Loucy (cell line): ENCODE measurements around the gene DSCAML1.

ENCODE experiments used
- H2AFZ ChIP-seq: fragments of 200-600 bp; sonication (generic); 2 replicates; pipeline ENCODE4 v1.6.0; 2016; ENCODE audit warnings: antibody characterized with exemption, mild to moderate bottlenecking, low read length, moderate library complexity
- H3F3A ChIP-seq: fragments of 200-600 bp; 2 replicates; pipeline ENCODE4 v1.6.0; 2016; ENCODE audit warnings: antibody characterized with exemption, low read depth, mild to moderate bottlenecking
- H3K27me3 ChIP-seq: fragments of 200-600 bp; sonication (generic); 2 replicates; pipeline ENCODE4 v1.6.1; 2014; ENCODE audit warnings: low read length, mild to moderate bottlenecking; ENCODE audit not compliant: insufficient read depth, poor library complexity, severe bottlenecking
- H3K36me3 ChIP-seq: fragments of 200-600 bp; sonication (generic); 2 replicates; pipeline ENCODE4 v1.6.1; 2016; ENCODE audit warnings: low read length; ENCODE audit not compliant: insufficient read depth
- H3K4me1 ChIP-seq: fragments of 200-600 bp; sonication (generic); 2 replicates; pipeline ENCODE4 v1.5.1; 2014; ENCODE audit warnings: low read length, mild to moderate bottlenecking; ENCODE audit not compliant: insufficient read depth, poor library complexity, severe bottlenecking
- H3K4me2 ChIP-seq: fragments of 200-600 bp; sonication (generic); 2 replicates; pipeline ENCODE4 v1.6.0; 2014; ENCODE audit warnings: antibody characterized with exemption, low read length, low read depth, mild to moderate bottlenecking; ENCODE audit not compliant: poor library complexity, severe bottlenecking
- H3K4me3 ChIP-seq: fragments of 200-600 bp; sonication (generic); 2 replicates; pipeline ENCODE4 v1.5.1; 2014; ENCODE audit warnings: low read length, mild to moderate bottlenecking, mixed read lengths; ENCODE audit not compliant: poor library complexity, severe bottlenecking
- H3K79me2 ChIP-seq: fragments of 200-600 bp; sonication (generic); 2 replicates; pipeline ENCODE4 v1.6.1; 2014; ENCODE audit warnings: low read length; ENCODE audit not compliant: insufficient read depth
- H3K9ac ChIP-seq: fragments of 200-600 bp; sonication (generic); 2 replicates; pipeline ENCODE4 v1.6.0; 2014; ENCODE audit warnings: mild to moderate bottlenecking, low read depth, low read length, moderate library complexity; ENCODE audit not compliant: poor library complexity, severe bottlenecking
- H3K9me2 ChIP-seq: fragments of 200-600 bp; sonication (generic); replicated peaks from 2 replicates; pipeline ENCODE4 v1.6.1; 2016; ENCODE audit warnings: low read depth, low read length, mixed read lengths
- H3K9me3 ChIP-seq: fragments of 200-600 bp; sonication (generic); 2 replicates; pipeline ENCODE4 v1.6.1; 2014; ENCODE audit warnings: mild to moderate bottlenecking, antibody characterized with exemption, low read length, low read depth; ENCODE audit not compliant: insufficient read depth
- H4K20me1 ChIP-seq: fragments of 200-600 bp; sonication (generic); 2 replicates; pipeline ENCODE4 v1.6.0; 2014; ENCODE audit warnings: antibody characterized with exemption, low read length, mild to moderate bottlenecking; ENCODE audit not compliant: insufficient read depth, poor library complexity, severe bottlenecking
- EZH2phosphoT487 ChIP-seq: fragments of 200-600 bp; IDR thresholded peaks from 2 replicates; pipeline ENCODE4 v1.6.1; 2018; ENCODE audit warnings: antibody characterized with exemption, mild to moderate bottlenecking, moderate library complexity, borderline replicate concordance
- TF ChIP-seq, protein P1 (sequence below): fragments of 200-600 bp; sonication (generic); conservative IDR thresholded peaks from 2 replicates; pipeline ENCODE4 v1.5.1; 2014; ENCODE audit warnings: mild to moderate bottlenecking, antibody characterized with exemption, low read length

The DSCAML1 gene

DNA sequence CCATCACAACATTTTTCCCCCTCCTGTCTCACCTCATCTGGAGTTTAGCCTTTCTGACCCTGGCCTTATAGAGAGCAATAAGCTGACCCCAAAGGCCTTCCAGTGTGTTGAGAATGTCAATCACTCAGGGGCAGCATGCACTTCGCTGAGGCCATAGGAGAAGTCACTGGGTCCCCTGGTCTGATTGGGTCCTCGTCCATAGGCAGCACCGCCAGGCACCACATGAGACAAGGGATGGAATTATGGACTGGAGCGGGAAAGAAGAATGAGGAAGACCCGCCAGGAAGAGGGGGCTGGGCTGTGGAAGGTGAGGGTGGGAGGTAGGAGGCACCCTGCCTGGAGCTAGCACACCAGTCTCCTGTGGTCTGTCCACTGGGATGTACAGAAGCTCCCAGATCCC, 72.9 kb downstream of the DSCAML1 start:
- Histone ChIP-seq H4K20me1 (no peaks in the 10 kb centered on the region), H3K4me3 (no peak overlapping the region)
- TF ChIP-seq, protein P1, sequence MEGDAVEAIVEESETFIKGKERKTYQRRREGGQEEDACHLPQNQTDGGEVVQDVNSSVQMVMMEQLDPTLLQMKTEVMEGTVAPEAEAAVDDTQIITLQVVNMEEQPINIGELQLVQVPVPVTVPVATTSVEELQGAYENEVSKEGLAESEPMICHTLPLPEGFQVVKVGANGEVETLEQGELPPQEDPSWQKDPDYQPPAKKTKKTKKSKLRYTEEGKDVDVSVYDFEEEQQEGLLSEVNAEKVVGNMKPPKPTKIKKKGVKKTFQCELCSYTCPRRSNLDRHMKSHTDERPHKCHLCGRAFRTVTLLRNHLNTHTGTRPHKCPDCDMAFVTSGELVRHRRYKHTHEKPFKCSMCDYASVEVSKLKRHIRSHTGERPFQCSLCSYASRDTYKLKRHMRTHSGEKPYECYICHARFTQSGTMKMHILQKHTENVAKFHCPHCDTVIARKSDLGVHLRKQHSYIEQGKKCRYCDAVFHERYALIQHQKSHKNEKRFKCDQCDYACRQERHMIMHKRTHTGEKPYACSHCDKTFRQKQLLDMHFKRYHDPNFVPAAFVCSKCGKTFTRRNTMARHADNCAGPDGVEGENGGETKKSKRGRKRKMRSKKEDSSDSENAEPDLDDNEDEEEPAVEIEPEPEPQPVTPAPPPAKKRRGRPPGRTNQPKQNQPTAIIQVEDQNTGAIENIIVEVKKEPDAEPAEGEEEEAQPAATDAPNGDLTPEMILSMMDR = no peak
- no peak for TF ChIP-seq EZH2phosphoT487

DNA sequence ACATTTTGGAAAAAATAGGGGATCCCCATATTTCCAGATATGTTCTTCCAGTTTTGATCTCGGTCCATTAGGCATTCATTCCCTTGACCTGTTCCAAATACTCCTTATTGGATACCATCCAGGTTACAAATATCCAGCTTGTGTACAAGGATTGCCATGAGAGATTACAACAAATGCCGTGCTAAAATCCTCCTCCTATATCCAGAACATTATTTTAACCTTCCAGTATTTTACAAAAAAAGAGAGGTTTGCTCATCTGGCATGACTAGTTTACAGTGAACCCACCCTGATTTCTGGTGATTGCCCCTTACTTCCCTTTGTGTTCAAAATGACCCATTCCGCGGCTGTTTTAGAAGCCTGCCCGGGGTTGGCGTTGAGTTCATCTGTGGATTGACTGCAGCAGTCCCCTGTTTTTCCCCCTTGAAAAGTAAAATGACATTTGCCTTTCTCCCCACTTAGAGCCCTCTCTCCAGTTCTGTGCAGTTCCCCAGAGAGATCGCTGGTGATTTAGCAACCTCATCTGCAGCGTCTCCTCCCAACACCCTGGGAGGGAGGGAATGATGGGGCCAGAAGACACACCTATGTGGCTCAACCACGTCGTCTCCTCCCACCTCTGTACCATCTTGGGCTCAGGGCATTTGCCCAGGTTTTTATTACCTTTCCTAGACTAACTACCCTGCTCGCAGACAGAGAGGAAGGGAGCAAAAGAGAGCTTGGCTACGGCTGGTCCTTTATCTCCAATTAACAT, 73.6 kb downstream of the DSCAML1 start:
- no peaks in the 10 kb centered on the region for H3K27me3 ChIP-seq
- H3K9ac ChIP-seq = no peak overlapping the region
- no peak overlapping the region for H3K4me2 ChIP-seq
- H3K9me3 ChIP-seq = no peaks in the 10 kb centered on the region
- TF ChIP-seq, protein P1 = no peak
- no peak for TF ChIP-seq EZH2phosphoT487
- no peaks in the 10 kb centered on the region for H3F3A ChIP-seq
- H2AFZ ChIP-seq = no peak overlapping the region
- no peaks in the 10 kb centered on the region for H4K20me1 ChIP-seq
- no peaks in the 10 kb centered on the region for H3K79me2 ChIP-seq
- H3K9me2 ChIP-seq = no peaks in the 10 kb centered on the region
- no peaks in the 10 kb centered on the region for H3K36me3 ChIP-seq
- H3K4me3 ChIP-seq = no peak overlapping the region
- no peaks in the 10 kb centered on the region for H3K4me1 ChIP-seq

More for the DNA sequence above, 72.9 kb downstream of the DSCAML1 start:
- Histone ChIP-seq H3K9me3 (no peaks in the 10 kb centered on the region), H3F3A (no peaks in the 10 kb centered on the region), H2AFZ (no peak overlapping the region), H3K27me3 (no peaks in the 10 kb centered on the region), H3K9ac (no peak overlapping the region), H3K4me1 (no peaks in the 10 kb centered on the region), H3K36me3 (no peaks in the 10 kb centered on the region), H3K79me2 (no peaks in the 10 kb centered on the region), H3K9me2 (no peaks in the 10 kb centered on the region), H3K4me2 (no peak overlapping the region)

DNA sequence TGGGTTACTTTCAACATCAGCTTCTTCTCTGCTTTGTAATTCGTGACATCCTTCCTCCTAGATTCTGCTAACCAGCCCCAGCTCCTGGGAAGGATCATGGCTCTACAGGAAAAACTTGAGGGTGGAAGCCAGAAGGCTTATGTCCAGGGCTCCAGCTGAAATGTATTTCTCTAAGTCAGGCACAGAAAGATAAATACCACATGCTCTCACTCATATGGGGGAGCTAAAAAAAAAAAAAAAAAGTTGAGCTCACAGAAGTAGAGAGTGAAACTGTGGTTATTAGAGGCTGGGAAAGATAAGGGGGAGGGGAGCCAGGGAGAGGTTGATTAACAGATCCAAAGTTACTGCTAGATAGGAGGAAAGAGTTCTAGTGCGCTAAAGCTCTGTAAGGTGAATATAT, 74.9 kb downstream of the DSCAML1 start:
- no peaks in the 10 kb centered on the region for H3K36me3 ChIP-seq
- no peaks in the 10 kb centered on the region for H3K9me3 ChIP-seq
- H2AFZ ChIP-seq = no peak overlapping the region
- no peak overlapping the region for H3K4me2 ChIP-seq
- H3F3A ChIP-seq = no peaks in the 10 kb centered on the region
- no peaks in the 10 kb centered on the region for H3K27me3 ChIP-seq
- no peaks in the 10 kb centered on the region for H3K9me2 ChIP-seq
- H3K4me3 ChIP-seq = no peak overlapping the region
- no peak for TF ChIP-seq EZH2phosphoT487
- TF ChIP-seq, protein P1 = no peak
- no peaks in the 10 kb centered on the region for H3K79me2 ChIP-seq
- no peaks in the 10 kb centered on the region for H4K20me1 ChIP-seq
- no peak overlapping the region for H3K9ac ChIP-seq
- H3K4me1 ChIP-seq = peaks cover 4% of the 10 kb centered on the region
